MM.1S (cell line): ENCODE measurements around the gene LRRC8D.

Experiments
- CTCF ChIP-seq: fragments of 300-600 bp; sonication (generic); IDR thresholded peaks from 2 replicates; pipeline ENCODE4 v1.5.1; 2016; ENCODE audit warnings: antibody characterized with exemption, low read length, mixed read lengths
- EZH2 ChIP-seq: fragments of 300-600 bp; sonication (generic); optimal IDR thresholded peaks from 2 replicates; pipeline ENCODE3; 2017; ENCODE audit warnings: low read depth, mild to moderate bottlenecking, antibody characterized with exemption, low read length, mixed read lengths
- EZH2phosphoT487 ChIP-seq: fragments of 300-600 bp; sonication (generic); IDR thresholded peaks from 2 replicates; pipeline ENCODE4 v1.6.1; 2018; ENCODE audit warnings: antibody characterized with exemption, low read length

- TF ChIP-seq EZH2 (no peak), CTCF (no peak), EZH2phosphoT487 (no peak)
Observed at GRCh38 chr1:89903550-89903949, 82.7 kb downstream of the LRRC8D start.
